GM18861 (cell line): ENCODE measurements around the gene HYAL2.
A peak's percentile ranks its signal among the peaks of the same experiment; 100 is the strongest.
"Not testable (repeated sequence)": the region's sequence is repeated elsewhere in the genome, so short reads cannot be mapped to it uniquely, and the experiment has no call there.

Experiments used
- ATAC-seq: cut with Tn5 transposase; IDR thresholded peaks from one replicate; pipeline ENCODE4 v1.9.1; 2021; ENCODE audit not compliant: unreplicated experiment

Gene HYAL2

GRCh38 chr3:50272911-50273688 lies 49.4 kb downstream of the HYAL2 start:
- ATAC-seq, result peak; percentile 88

- not testable (repeated sequence) for ATAC-seq
These were observed 50.0 kb downstream of the HYAL2 start for GRCh38 chr3:50272538-50272910.

- no peak for ATAC-seq
These were observed 51.1 kb downstream of the HYAL2 start for GRCh38 chr3:50271314-50271936.

GRCh38 chr3:50270422-50271224 lies 51.9 kb downstream of the HYAL2 start:
- no peak for ATAC-seq

GRCh38 chr3:50269977-50270413 lies 52.5 kb downstream of the HYAL2 start:
- no peak for ATAC-seq

GRCh38 chr3:50269460-50269859 lies 53.1 kb downstream of the HYAL2 start:
- no peak for ATAC-seq

GRCh38 chr3:50268703-50269451 lies 53.7 kb downstream of the HYAL2 start, which contains the start of gene SEMA3B:
Gene SEMA3B, plus strand, starts transcription at chr3:50269147. Its CDS starts 94 bp downstream, at chr3:50269241.
- ATAC-seq, result no peak

- no peak for ATAC-seq
These were observed 54.3 kb downstream of the HYAL2 start for GRCh38 chr3:50268276-50268675.
